ENCODE results near the gene PAK6.

DNA sequence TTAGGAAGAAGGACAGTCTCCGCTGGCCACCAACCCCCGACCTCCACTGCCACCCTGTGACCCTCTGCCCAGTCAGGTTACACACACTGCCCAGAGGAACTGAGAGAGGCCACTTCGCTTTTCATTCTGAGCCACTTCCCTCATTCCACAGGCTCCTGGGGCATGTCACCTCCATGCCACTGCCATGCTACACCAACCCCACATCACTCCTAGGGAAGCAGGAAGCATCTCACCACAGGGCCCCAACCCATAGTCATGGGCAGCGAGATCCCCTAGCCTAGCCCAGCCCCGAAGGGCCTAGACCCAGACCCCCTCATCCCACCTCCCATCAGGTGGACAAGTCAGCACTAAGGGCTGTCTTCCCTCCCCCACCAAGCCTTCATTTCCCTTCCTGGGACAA lies 67.5 kb downstream of the PAK6 start:
- TF ChIP-seq, protein P1, sequence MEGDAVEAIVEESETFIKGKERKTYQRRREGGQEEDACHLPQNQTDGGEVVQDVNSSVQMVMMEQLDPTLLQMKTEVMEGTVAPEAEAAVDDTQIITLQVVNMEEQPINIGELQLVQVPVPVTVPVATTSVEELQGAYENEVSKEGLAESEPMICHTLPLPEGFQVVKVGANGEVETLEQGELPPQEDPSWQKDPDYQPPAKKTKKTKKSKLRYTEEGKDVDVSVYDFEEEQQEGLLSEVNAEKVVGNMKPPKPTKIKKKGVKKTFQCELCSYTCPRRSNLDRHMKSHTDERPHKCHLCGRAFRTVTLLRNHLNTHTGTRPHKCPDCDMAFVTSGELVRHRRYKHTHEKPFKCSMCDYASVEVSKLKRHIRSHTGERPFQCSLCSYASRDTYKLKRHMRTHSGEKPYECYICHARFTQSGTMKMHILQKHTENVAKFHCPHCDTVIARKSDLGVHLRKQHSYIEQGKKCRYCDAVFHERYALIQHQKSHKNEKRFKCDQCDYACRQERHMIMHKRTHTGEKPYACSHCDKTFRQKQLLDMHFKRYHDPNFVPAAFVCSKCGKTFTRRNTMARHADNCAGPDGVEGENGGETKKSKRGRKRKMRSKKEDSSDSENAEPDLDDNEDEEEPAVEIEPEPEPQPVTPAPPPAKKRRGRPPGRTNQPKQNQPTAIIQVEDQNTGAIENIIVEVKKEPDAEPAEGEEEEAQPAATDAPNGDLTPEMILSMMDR (conservative IDR thresholded peaks at IDR 0.05; ENCODE audit: low read depth, low read length), result no peak
- no peak for TF ChIP-seq EZH2 (IDR thresholded peaks at IDR 0.05; ENCODE audit: borderline replicate concordance, low read depth, low read length, poor library complexity, severe bottlenecking)
